HPDE6-E6E7 (cell line): ENCODE data around the gene NR1I3.

Experiments
- DNase-seq: peaks from one replicate; pipeline ENCODE4 v3.0.0; 2011; ENCODE audit warnings: missing footprints; ENCODE audit errors: extremely low spot score

NR1I3 gene

GRCh38 chr1:161218301-161219077 is 19.5 kb downstream of the NR1I3 start:
- DNase-seq: no peak

GRCh38 chr1:161217831-161218230 is 20.2 kb downstream of the NR1I3 start:
- no peak for DNase-seq

GRCh38 chr1:161216945-161217712 is 20.9 kb downstream of the NR1I3 start:
- no peak for DNase-seq

DNA sequence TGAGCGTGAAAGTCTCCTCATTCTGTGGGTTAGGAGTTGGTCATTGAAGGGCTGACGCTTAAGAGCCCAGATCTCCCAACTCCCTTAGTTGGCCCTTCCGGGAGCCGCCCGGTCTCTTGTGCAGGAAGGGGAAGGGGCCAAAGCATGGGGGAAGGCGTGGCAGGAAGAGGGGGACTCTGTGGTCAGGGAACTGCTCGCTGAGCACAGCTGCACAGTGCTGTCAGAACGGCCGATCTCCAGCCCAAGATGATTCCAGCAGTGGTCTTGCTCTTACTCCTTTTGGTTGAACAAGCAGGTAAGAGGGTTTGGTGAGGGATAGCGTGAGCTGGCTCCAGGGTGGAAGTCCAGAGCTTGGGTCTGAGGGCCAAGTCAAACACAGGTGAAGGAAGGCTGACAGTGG is 22.9 kb downstream of the NR1I3 start, which contains the start of gene FCER1G:
FCER1G (plus strand) TSS at position 220 of the 400 bp plus-strand sequence; CDS start at position 247, 27 bp downstream.
- no peak for DNase-seq

GRCh38 chr1:161214369-161214768 is 23.6 kb downstream of the NR1I3 start:
- DNase-seq: no peak

- DNase-seq: peak; percentile 89
These were observed 28.1 kb downstream of the NR1I3 start for GRCh38 chr1:161209790-161210409.

GRCh38 chr1:161207173-161207572 is 30.8 kb downstream of the NR1I3 start:
- DNase-seq: no peak

DNA sequence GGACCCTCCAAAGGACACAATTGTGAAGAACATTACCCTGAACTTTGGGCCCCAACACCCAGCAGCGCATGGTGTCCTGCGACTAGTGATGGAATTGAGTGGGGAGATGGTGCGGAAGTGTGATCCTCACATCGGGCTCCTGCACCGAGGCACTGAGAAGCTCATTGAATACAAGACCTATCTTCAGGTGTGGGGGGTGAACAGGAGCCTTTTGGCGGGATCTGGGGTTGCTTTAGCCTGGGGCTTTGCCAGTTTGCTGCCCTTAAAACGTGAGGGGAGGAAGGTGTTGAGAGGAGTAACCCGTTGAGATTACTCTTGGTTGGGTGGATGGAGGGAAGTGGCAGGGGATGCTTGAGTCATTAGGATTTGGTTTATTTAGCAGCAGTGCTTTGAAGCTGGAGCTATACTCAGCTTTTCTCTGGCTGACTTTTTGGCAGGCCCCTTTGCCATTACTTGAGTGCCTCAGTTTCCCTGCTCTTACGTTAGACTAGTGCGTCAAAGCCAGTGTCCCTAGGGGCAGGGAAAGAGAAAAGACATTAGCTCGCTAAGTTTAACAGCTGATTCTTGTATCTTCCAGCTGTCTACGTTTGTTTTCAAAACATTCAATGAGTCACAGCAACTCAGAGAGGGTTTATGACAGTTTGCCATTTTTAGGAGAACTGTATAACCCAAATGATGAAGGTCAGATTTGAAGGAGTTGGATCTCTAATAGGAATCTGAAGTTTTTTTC is 31.4 kb downstream of the NR1I3 start:
- DNase-seq: no peak

DNA sequence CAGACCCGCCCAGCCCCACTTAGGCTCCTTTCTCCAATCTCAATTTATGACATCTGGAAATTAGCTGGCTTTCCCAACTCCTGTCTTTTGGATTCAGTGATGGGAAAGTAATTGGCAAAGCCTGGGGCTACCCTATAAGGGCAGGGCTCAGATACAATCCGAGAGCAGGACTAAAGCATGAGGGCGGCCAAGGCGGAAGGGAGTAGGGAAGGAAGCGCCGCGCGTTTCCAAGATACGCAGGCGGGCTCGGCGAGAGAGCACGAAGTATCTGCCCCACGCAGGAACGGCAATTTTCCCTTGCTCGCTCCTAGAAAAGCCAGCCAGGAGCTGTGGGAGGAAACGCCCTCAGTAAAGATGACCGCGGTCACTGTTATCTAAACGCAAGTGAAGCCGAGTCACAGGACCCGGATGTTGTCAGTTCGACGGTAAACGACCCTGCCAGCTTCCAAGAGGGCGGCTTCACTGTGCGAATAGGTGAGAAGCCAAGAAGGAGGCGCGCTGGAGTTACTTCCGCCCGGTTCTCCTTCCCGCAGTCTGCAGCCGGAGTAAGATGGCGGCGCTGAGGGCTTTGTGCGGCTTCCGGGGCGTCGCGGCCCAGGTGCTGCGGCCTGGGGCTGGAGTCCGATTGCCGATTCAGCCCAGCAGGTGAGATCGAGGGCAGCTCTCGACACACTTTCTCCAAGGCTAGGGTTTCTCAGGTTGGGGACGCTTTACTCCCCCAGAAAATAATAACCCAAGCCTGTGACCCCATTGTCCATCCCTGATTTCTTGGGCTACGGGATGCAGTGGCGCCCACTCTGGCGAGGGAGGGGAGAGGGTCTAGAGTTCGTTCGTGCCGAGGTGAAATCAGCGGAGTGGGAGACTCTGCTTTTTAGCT is 35.9 kb downstream of the NR1I3 start, which contains the start of gene NDUFS2:
NDUFS2 (plus strand) TSS at position 532 of the 877 bp plus-strand sequence; CDS start at position 551, 19 bp downstream.
- DNase-seq: peak; percentile 88

DNA sequence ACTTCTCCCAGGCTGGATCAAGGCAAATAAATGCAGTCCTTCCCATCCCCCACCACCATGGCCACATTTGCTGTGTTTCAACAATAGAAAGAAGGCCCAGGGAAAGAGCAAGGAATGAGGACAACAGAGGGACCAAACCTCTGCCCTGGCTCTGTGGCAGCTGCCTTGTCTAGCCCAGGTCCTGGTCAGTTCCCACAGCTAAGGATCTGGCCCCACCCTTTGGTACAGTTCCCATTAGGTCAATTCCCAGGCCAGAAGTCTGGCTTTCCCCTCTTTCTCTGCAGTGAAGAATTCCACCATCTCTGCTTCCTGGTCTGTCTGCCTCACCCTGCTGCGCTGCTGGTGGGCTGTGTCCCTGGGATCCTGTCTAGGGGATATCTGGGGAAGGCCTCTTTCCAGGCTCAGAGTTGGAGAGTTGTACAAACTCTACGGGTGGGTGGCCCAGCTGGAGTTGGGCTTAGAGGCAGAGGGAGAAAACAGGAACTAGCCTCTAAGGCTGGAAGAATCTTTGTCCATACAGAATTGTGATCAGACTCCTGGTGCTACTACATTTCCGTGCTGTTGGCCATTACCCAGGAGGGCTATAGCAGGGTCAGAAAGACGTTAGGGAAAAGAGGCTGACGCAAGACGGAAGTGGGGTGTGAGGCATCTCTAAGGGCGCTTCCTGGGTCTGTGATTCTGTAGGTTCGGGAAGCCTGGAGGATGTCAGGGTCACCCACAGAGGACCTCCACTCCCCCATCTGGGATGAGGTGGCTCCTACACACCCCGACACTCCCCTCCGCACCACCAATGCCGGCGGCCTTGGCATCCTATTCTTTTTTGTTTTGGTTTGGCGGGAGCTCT is 36.8 kb downstream of the NR1I3 start:
- no peak for DNase-seq

- no peak for DNase-seq
These were observed 37.5 kb downstream of the NR1I3 start for GRCh38 chr1:161200421-161200991.

DNA sequence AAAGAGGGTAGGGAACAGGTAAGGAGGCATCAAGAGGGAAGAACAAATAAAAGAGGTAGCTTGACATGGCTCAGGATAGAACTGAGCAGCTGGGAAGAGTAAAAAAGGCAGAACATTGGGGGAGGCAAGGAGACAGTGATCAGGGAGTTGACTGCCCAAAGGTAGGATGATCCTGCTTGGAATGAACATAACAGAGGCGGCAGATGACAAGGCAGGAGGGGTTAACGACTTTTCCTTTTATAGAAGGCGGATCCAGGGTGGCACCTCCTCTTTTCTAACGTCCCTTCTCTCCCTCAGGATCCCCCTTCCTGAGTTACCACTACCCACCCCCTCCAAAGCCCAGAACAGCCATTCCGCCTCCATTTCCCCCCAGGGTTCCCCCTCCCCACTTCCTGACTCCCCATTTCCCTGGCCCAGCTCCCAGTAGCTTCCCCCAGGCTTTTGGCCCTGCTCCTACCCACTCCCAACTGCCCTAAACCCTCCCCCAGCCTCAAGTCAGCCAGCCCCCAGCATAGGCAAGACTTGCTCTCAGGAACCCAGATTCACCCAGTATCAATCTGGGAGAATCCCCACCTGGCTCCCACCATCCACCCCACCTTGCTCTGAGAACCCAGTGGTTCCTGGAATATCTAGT is 38.4 kb downstream of the NR1I3 start:
- no peak for DNase-seq

- no peak for DNase-seq
These were observed 39.0 kb downstream of the NR1I3 start, which contains the start of gene ADAMTS4 for GRCh38 chr1:161198897-161199431. ADAMTS4 (minus strand) TSS chr1:161199054; CDS start chr1:161198627, 427 bp downstream.

- DNase-seq: no peak
These were observed 39.7 kb downstream of the NR1I3 start for GRCh38 chr1:161198194-161198896.

DNA sequence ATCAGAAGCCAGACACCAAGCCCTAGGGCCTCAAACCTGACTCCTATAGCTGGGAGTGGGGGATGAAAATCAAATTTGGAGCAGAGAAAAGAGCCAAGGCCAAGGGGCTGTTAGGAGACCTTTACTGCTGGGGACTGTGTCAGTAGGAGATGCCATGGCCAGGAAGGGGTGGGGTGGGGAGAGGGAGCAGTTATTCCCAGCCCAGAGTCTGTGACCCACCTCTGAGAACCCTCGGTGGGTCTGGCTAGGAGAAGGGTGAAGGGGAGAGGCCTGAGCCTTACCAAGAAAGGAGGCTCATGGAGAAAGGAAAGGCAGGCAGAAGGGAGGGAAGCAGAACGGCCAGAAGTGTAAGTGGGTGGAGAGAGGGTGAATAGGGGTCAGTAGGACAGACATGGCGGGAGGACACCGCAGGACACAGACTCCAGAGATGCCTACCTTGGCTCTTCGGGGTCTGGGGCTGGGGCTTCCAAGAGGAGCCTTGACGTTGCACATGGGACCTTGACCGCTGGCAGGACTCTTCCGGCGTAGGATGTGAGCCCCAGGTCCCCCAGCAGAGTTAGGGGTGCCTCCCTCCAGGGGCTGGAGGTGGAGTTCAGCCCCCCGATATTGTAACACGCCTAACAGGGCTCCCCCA is 40.3 kb downstream of the NR1I3 start:
- DNase-seq: no peak

GRCh38 chr1:161196521-161197451 is 41.2 kb downstream of the NR1I3 start:
- no peak for DNase-seq
